ENCODE measurements around the gene DEFB108B. TPM values are rescaled to one million over a fixed set of nuclear protein-coding genes. Genes with fewer than 3 reads are reported as not detected.
"Not testable (repeated sequence)": the region's sequence is repeated elsewhere in the genome, so short reads cannot be mapped to it uniquely, and the experiment has no call there.

DEFB108B gene, protein sequence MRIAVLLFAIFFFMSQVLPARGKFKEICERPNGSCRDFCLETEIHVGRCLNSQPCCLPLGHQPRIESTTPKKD
- not detected in 2 replicates for total RNA-seq (2022)
- not detected for Bru-seq, nascent RNA
- BruChase-seq, experiment 1, labeled RNA remaining after a 2-hour chase: not detected
- not detected for BruChase-seq, experiment 2, labeled RNA remaining after a 6-hour chase
- long read RNA-seq: 0 reads

DNA sequence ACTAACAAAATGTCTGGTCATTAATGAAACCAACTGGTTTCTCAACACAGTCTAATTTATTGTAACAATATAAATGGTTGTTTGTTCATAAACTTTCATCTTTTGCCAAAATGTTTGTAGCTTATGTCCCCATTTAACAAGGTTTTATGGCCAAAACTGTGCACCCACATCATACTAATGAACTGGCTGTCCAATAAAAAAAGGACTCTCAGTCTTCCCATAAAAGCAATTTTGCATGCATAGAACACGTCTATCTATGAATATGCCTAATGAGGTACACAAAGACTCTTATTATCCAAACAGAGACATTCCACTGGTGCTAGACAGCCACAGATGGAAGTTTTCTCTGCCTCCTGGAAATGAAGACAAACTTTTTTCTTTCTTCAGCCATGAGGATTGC, at the start of gene DEFB108B:
DEFB108B (plus strand) TSS at position 390 of the 400 bp plus-strand sequence; CDS start at position 390, 0 bp downstream.
- H3K36me3 Mint-ChIP-seq (ENCODE audit: insufficient read depth, unreplicated experiment); H3K4me3 ChIP-seq (ENCODE audit: low read depth, low read length); POLR2A ChIA-PET; H3K36me3 ChIP-seq (ENCODE audit: control insufficient read depth, insufficient read depth, low read length); CTCF ChIA-PET; H3K9me3 ChIP-seq; DNase-seq; H3K4me1 ChIP-seq; H3K9me3 Mint-ChIP-seq (ENCODE audit: unreplicated experiment); H3K27me3 ChIP-seq (replicated peaks; ENCODE audit: control insufficient read depth, insufficient read depth, low read length); H3K27me3 Mint-ChIP-seq (ENCODE audit: insufficient read depth, unreplicated experiment); H3K4me3 Mint-ChIP-seq (ENCODE audit: unreplicated experiment); intact Hi-C loops (cut with micrococcal nuclease; ENCODE audit: unreplicated experiment); H3K4me1 Mint-ChIP-seq (ENCODE audit: low read depth, unreplicated experiment); H3K27ac Mint-ChIP-seq (ENCODE audit: unreplicated experiment); BruUV-seq (replicated peaks): not testable (repeated sequence)

DNA sequence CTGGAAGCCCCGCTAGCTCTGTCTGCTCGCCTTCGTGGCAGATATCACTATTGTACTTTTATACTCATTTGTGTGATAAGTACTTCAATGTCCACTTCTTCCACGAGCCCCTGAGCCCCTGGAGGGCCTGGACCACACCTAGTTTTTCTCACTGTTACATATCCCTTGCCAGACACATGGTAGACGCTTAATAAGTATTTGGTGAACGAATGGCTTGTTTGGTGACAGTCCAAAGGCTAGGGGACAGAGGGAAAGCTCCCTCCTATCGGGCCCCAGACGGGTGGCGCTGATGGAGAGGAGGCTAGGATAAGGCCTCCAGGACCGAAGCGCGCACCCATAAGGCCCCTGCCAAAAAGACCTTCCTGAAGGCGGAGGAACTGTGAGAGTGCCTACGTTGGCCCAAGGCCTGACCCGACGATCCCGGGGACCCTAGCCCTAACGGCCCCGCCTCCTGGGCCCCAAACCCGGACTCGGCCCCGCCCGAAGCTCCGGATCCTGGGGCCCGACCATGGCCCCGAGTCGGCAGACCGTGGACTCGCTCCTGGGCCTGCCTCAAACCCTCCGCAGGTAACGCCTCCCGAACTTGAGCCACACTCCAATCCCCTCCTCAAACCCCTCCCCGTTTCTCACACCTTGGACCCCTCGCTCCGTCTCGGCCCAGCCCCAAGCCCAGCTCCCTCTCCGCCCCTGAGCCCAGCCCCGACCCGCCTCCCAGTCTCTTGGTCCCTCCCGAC, 46.7 kb upstream of the DEFB108B start:
- peaks cover 37% of the 10 kb centered on the region for H3K4me1 Mint-ChIP-seq (ENCODE audit: low read depth, unreplicated experiment)
- CTCF ChIA-PET: interaction anchor here (0.6 to 1.0 kb wide), 2 partner anchors 14 to 201 kb away, joined by 5 to 9 read pairs; no protein-coding TSS in a partner anchor
- intact Hi-C loops (cut with micrococcal nuclease; ENCODE audit: unreplicated experiment); H3K27me3 ChIP-seq (replicated peaks; ENCODE audit: control insufficient read depth, insufficient read depth, low read length); H3K36me3 ChIP-seq (ENCODE audit: control insufficient read depth, insufficient read depth, low read length); H3K9me3 ChIP-seq; H3K9me3 Mint-ChIP-seq (ENCODE audit: unreplicated experiment); DNase-seq; H3K27me3 Mint-ChIP-seq (ENCODE audit: insufficient read depth, unreplicated experiment); H3K4me1 ChIP-seq: not testable (repeated sequence)
- H3K4me3 ChIP-seq (ENCODE audit: low read depth, low read length): peak overlapping the region; percentile 42
- POLR2A ChIA-PET: interaction anchor here (0.6 to 0.9 kb wide), 2 partner anchors 76 to 224 kb away, joined by 4 to 5 read pairs; no protein-coding TSS in a partner anchor
- BruUV-seq (replicated peaks): TSS peak; percentile 56
- H3K4me3 Mint-ChIP-seq (ENCODE audit: unreplicated experiment): peak overlapping the region; percentile 78
- H3K36me3 Mint-ChIP-seq (ENCODE audit: insufficient read depth, unreplicated experiment): peaks cover 24% of the 10 kb centered on the region
- H3K27ac Mint-ChIP-seq (ENCODE audit: unreplicated experiment): peak overlapping the region; percentile 85

DNA sequence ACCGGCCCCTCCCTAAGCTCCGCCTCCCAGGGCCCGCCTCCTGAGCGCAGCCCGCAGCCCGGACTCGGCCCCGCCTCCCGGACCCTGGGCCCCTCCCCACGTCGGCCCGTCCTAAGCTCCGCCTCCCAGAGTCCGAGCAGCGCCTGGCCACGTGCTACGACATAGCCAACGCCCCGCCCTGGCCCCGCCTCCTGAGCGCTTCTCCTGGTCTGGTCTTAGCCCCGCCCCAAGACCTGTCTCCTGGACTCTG, 46.2 kb upstream of the DEFB108B start:
- Mint-ChIP-seq H3K27ac (ENCODE audit: unreplicated experiment) (peak overlapping the region; percentile 85), H3K36me3 (ENCODE audit: insufficient read depth, unreplicated experiment) (peaks cover 24% of the 10 kb centered on the region), H3K4me1 (ENCODE audit: low read depth, unreplicated experiment) (peaks cover 37% of the 10 kb centered on the region), H3K4me3 (ENCODE audit: unreplicated experiment) (peak overlapping the region; percentile 78)
- H3K9me3 ChIP-seq; H3K4me1 ChIP-seq; H3K36me3 ChIP-seq (ENCODE audit: control insufficient read depth, insufficient read depth, low read length); H3K27me3 ChIP-seq (replicated peaks; ENCODE audit: control insufficient read depth, insufficient read depth, low read length); BruUV-seq (replicated peaks); intact Hi-C loops (cut with micrococcal nuclease; ENCODE audit: unreplicated experiment); H3K9me3 Mint-ChIP-seq (ENCODE audit: unreplicated experiment); H3K27me3 Mint-ChIP-seq (ENCODE audit: insufficient read depth, unreplicated experiment): not testable (repeated sequence)
- ChIA-PET CTCF (interaction anchor here (0.6 to 1.0 kb wide), 2 partner anchors 14 to 201 kb away, joined by 5 to 9 read pairs; no protein-coding TSS in a partner anchor), POLR2A (interaction anchor here (0.6 to 0.9 kb wide), 2 partner anchors 76 to 223 kb away, joined by 4 to 5 read pairs; no protein-coding TSS in a partner anchor)
- peak; percentile 100 for DNase-seq
- peak overlapping the region; percentile 86 for H3K4me3 ChIP-seq (ENCODE audit: low read depth, low read length)

- no peaks in the 10 kb centered on the region; the same call in 1 of the 2 replicates for H3K36me3 ChIP-seq (ENCODE audit: control insufficient read depth, insufficient read depth, low read length)
- ChIA-PET CTCF (interaction anchor here (0.6 to 1.0 kb wide), 3 partner anchors 13 to 200 kb away, joined by 3 to 9 read pairs (median 5); no protein-coding TSS in a partner anchor), POLR2A (interaction anchor here (0.6 to 0.9 kb wide), 3 partner anchors 77 to 340 kb away, joined by 3 to 5 read pairs (median 4); no protein-coding TSS in a partner anchor)
- Mint-ChIP-seq H3K4me3 (ENCODE audit: unreplicated experiment) (peak overlapping the region; percentile 78), H3K4me1 (ENCODE audit: low read depth, unreplicated experiment) (peaks cover 37% of the 10 kb centered on the region), H3K9me3 (ENCODE audit: unreplicated experiment) (no peaks in the 10 kb centered on the region), H3K27ac (ENCODE audit: unreplicated experiment) (peak overlapping the region; percentile 85), H3K36me3 (ENCODE audit: insufficient read depth, unreplicated experiment) (peaks cover 24% of the 10 kb centered on the region), H3K27me3 (ENCODE audit: insufficient read depth, unreplicated experiment) (no peaks in the 10 kb centered on the region)
- intact Hi-C loops (cut with micrococcal nuclease; ENCODE audit: unreplicated experiment): no loop called here
- no peaks in the 10 kb centered on the region for H3K4me1 ChIP-seq
- H3K4me3 ChIP-seq (ENCODE audit: low read depth, low read length): peak overlapping the region; percentile 86
- TF ChIP-seq, protein P1, sequence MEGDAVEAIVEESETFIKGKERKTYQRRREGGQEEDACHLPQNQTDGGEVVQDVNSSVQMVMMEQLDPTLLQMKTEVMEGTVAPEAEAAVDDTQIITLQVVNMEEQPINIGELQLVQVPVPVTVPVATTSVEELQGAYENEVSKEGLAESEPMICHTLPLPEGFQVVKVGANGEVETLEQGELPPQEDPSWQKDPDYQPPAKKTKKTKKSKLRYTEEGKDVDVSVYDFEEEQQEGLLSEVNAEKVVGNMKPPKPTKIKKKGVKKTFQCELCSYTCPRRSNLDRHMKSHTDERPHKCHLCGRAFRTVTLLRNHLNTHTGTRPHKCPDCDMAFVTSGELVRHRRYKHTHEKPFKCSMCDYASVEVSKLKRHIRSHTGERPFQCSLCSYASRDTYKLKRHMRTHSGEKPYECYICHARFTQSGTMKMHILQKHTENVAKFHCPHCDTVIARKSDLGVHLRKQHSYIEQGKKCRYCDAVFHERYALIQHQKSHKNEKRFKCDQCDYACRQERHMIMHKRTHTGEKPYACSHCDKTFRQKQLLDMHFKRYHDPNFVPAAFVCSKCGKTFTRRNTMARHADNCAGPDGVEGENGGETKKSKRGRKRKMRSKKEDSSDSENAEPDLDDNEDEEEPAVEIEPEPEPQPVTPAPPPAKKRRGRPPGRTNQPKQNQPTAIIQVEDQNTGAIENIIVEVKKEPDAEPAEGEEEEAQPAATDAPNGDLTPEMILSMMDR (IDR thresholded peaks at IDR 0.05; ENCODE audit: insufficient read depth in 1 of 2, low read depth in 1 of 2, low read length in 1 of 2, severe bottlenecking in 1 of 2, unreplicated experiment in 1 of 2): no peak
- H3K9me3 ChIP-seq: no peaks in the 10 kb centered on the region
- no TSS peak for BruUV-seq (replicated peaks)
- DNase-seq: peak; percentile 64 to 97
- H3K27me3 ChIP-seq (replicated peaks; ENCODE audit: control insufficient read depth, insufficient read depth, low read length): no peaks in the 10 kb centered on the region
These were observed 45.7 kb upstream of the DEFB108B start for GRCh38 chr11:71787098-71787823.

DNA sequence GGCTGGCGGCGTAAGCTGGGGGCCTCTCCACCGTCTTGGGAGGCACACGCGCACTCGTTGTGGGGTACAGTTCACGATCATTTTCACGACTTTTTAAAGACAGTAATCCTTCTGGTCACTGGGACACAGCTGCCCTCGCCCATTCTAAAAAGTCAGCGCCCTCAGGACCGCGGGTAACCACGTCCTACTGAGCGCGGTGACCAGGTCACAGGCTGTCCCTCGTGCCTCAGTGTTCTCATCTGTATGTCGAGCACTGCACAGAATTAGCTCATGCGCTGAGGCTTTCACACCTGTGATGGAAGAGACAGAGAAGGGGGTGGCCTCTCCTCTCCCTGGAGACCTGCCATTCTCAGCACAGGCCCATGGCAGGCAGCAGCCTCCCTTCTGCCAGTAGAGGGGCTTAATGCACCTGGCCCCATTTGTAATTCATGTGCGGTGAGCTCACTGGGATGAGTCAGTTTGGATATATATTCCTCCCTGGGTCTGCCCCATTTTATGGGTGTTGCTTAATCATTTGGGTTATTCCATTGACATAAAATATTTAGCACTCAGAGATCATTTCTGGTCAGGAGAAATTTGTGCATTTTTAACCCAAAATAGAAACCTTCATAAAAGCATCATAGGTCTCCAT, 45.1 kb upstream of the DEFB108B start:
- H3K4me1 ChIP-seq; H3K9me3 ChIP-seq; H3K9me3 Mint-ChIP-seq (ENCODE audit: unreplicated experiment); H3K27me3 ChIP-seq (replicated peaks; ENCODE audit: control insufficient read depth, insufficient read depth, low read length); H3K36me3 ChIP-seq (ENCODE audit: control insufficient read depth, insufficient read depth, low read length); DNase-seq; H3K27me3 Mint-ChIP-seq (ENCODE audit: insufficient read depth, unreplicated experiment); intact Hi-C loops (cut with micrococcal nuclease; ENCODE audit: unreplicated experiment): not testable (repeated sequence)
- H3K4me3 ChIP-seq (ENCODE audit: low read depth, low read length): peak overlapping the region; percentile 86
- ChIA-PET POLR2A (interaction anchor here (0.7 kb wide), 1 partner anchor 341 kb away, joined by 3 read pairs; no protein-coding TSS in a partner anchor), CTCF (interaction anchor here (0.7 kb wide), 1 partner anchor 12 kb away, joined by 3 read pairs; no protein-coding TSS in a partner anchor)
- Mint-ChIP-seq H3K36me3 (ENCODE audit: insufficient read depth, unreplicated experiment) (peaks cover 24% of the 10 kb centered on the region), H3K27ac (ENCODE audit: unreplicated experiment) (peak overlapping the region; percentile 85), H3K4me1 (ENCODE audit: low read depth, unreplicated experiment) (peaks cover 37% of the 10 kb centered on the region), H3K4me3 (ENCODE audit: unreplicated experiment) (peak overlapping the region; percentile 78)
- BruUV-seq (replicated peaks): TSS peak; percentile 70

Measured in Caco-2 (cell line).